HCT116 (cell line): Measurements from ENCODE around the gene AGFG2.

Source experiments
- CTCF ChIP-seq, 3 experiments: fragments of 200-600 bp in 1 of 3; sonication (generic) in 1 of 3; IDR thresholded peaks in 2 of 3; conservative IDR thresholded peaks in 1 of 3; 2 replicates each; pipeline ENCODE4 v1.5.1; 2012 to 2017; ENCODE audit warnings: low read depth in 2 of 3, low read length in 2 of 3, antibody characterized with exemption in 1 of 3, borderline replicate concordance in 1 of 3, control low read depth in 1 of 3, mild to moderate bottlenecking in 1 of 3, mixed read lengths in 1 of 3, mixed run types in 1 of 3, moderate library complexity in 1 of 3; ENCODE audit not compliant: insufficient read depth in 1 of 3
- POLR2AphosphoS5 ChIP-seq: IDR thresholded peaks from 2 replicates; pipeline ENCODE4 v1.6.1; 2011; ENCODE audit warnings: mild to moderate bottlenecking, low read depth, low read length, moderate library complexity
- SIN3A ChIP-seq: IDR thresholded peaks from 2 replicates; pipeline ENCODE4 v1.6.1; 2012; ENCODE audit warnings: low read depth
- YY1 ChIP-seq: IDR thresholded peaks from 2 replicates; pipeline ENCODE4 v1.6.1; 2011; ENCODE audit warnings: low read length, low read depth, moderate library complexity, mild to moderate bottlenecking; ENCODE audit not compliant: insufficient replicate concordance; ENCODE audit errors: extremely low read depth

- TF ChIP-seq SIN3A (no peak), POLR2AphosphoS5 (no peak), CTCF (IDR thresholded peaks at IDR 0.05 in 2 of 3, conservative IDR thresholded peaks at IDR 0.05 in 1 of 3; ENCODE audit: borderline replicate concordance in 1 of 3, insufficient read depth in 1 of 3, low read depth in 2 of 3, low read length in 2 of 3) (no peak), YY1 (no peak)
Observed at GRCh38 chr7:100607111-100607510, 68.1 kb downstream of the AGFG2 start.
